IMR-90 (cell line): ENCODE results near the gene CSNK2A2. TPM values are rescaled to one million over a fixed set of nuclear protein-coding genes. Genes with fewer than 3 reads are reported as not detected.

Experiments used
- ATAC-seq: fragments of 200-7000 bp; cut with Tn5 transposase; 2 replicates; pipeline ENCODE4 v1.9.1; 2020; ENCODE audit warnings: low read depth, mild to moderate bottlenecking, moderate library complexity
- BruUV-seq: library from RNA; stranded (reverse); fragments of 400-500 nt; replicated peaks from 2 replicates; lab custom pipeline; 2021; lab: Mats Ljungman, UMichigan
- CTCF ChIA-PET: fragments of 300-600 bp; formaldehyde crosslinking; extraction: SDS; loops from one replicate; lab custom pipeline; 2021; ENCODE audit warnings: antibody characterized with exemption; lab: Yijun Ruan, JAX
- POLR2A ChIA-PET: fragments of 300-600 bp; sonication (Branson Sonifier 250); formaldehyde crosslinking; loops from one replicate; lab custom pipeline; 2022; ENCODE audit warnings: antibody characterized with exemption; ENCODE audit not compliant: unreplicated experiment; lab: Charles Lee
- DNase-seq: peaks from one replicate; pipeline ENCODE4 v3.0.0; 2013
- H2AFZ ChIP-seq: replicated peaks from 2 replicates; pipeline ENCODE3; 2013; ENCODE audit warnings: low read length, mild to moderate bottlenecking; ENCODE audit not compliant: poor library complexity
- H2AK5ac ChIP-seq: 2 replicates; pipeline ENCODE4 v1.6.1; 2013; ENCODE audit warnings: low read depth, low read length, inconsistent platforms
- H2AK9ac ChIP-seq: replicated peaks from 2 replicates; pipeline ENCODE3; 2013; ENCODE audit warnings: mild to moderate bottlenecking, low read depth, low read length, moderate library complexity; ENCODE audit not compliant: poor library complexity
- H2BK120ac ChIP-seq: 2 replicates; pipeline ENCODE4 v1.6.1; 2013; ENCODE audit warnings: low read depth, low read length, inconsistent platforms
- H2BK15ac ChIP-seq: 3 replicates; pipeline ENCODE4 v1.6.1; 2013; ENCODE audit warnings: low read depth, low read length, inconsistent platforms
- H2BK20ac ChIP-seq: 2 replicates; pipeline ENCODE4 v1.6.1; 2013; ENCODE audit warnings: low read depth, mild to moderate bottlenecking, inconsistent platforms, low read length, moderate library complexity
- H2BK5ac ChIP-seq: 2 replicates; pipeline ENCODE4 v1.6.1; 2013; ENCODE audit warnings: mild to moderate bottlenecking, low read depth, low read length, inconsistent platforms; ENCODE audit not compliant: poor library complexity, severe bottlenecking
- H3K14ac ChIP-seq: replicated peaks from 2 replicates; pipeline ENCODE4 v1.6.1; 2013; ENCODE audit warnings: low read depth, low read length, inconsistent platforms
- H3K18ac ChIP-seq: 2 replicates; pipeline ENCODE4 v1.6.1; 2013; ENCODE audit warnings: low read depth, low read length, control low read depth
- H3K23ac ChIP-seq: 2 replicates; pipeline ENCODE4 v1.6.1; 2013; ENCODE audit warnings: low read depth, low read length, inconsistent platforms
- H3K27ac ChIP-seq: 2 replicates; pipeline ENCODE4 v1.5.1; 2013; ENCODE audit warnings: mild to moderate bottlenecking, control low read depth, low read length; ENCODE audit not compliant: insufficient read depth
- H3K27me3 ChIP-seq: 2 replicates; pipeline ENCODE4 v1.6.1; 2013; ENCODE audit warnings: low read length; ENCODE audit not compliant: control insufficient read depth, insufficient read depth
- H3K36me3 ChIP-seq: 2 replicates; pipeline ENCODE4 v1.6.1; 2013; ENCODE audit warnings: low read length, mixed read lengths; ENCODE audit not compliant: control insufficient read depth, insufficient read depth
- H3K4ac ChIP-seq: 2 replicates; pipeline ENCODE4 v1.6.1; 2013; ENCODE audit warnings: low read depth, low read length, inconsistent platforms
- H3K4me1 ChIP-seq: 2 replicates; pipeline ENCODE4 v1.6.1; 2013; ENCODE audit warnings: low read length, mixed read lengths; ENCODE audit not compliant: control insufficient read depth, insufficient read depth
- H3K4me2 ChIP-seq: 2 replicates; pipeline ENCODE4 v1.6.1; 2013; ENCODE audit warnings: low read depth, mild to moderate bottlenecking, control low read depth, low read length, moderate library complexity
- H3K4me3 ChIP-seq: 2 replicates; pipeline ENCODE4 v1.5.1; 2013; ENCODE audit warnings: low read depth, mild to moderate bottlenecking, control low read depth, low read length, moderate library complexity; ENCODE audit not compliant: insufficient read depth
- H3K56ac ChIP-seq: 2 replicates; pipeline ENCODE4 v1.6.1; 2013; ENCODE audit warnings: low read length, inconsistent platforms; ENCODE audit not compliant: insufficient read depth; ENCODE audit errors: extremely low read depth
- H3K79me1 ChIP-seq, 2 experiments: 2 replicates each; pipeline ENCODE4 v1.6.1; 2013; ENCODE audit warnings: low read length in 2 of 2, inconsistent platforms in 1 of 2, low read depth in 1 of 2
- H3K9ac ChIP-seq: 2 replicates; pipeline ENCODE4 v1.6.1; 2013; ENCODE audit warnings: low read depth, low read length, control low read depth
- H3K9me1 ChIP-seq: 2 replicates; pipeline ENCODE4 v1.6.1; 2013; ENCODE audit warnings: low read length, inconsistent platforms; ENCODE audit not compliant: insufficient read depth
- H3K9me3 ChIP-seq: 2 replicates; pipeline ENCODE4 v1.6.1; 2013; ENCODE audit warnings: low read length; ENCODE audit not compliant: control insufficient read depth, insufficient read depth
- H4K20me1 ChIP-seq: 2 replicates; pipeline ENCODE4 v1.6.1; 2013; ENCODE audit warnings: low read length, inconsistent platforms; ENCODE audit not compliant: insufficient read depth
- H4K5ac ChIP-seq: 2 replicates; pipeline ENCODE4 v1.6.1; 2013; ENCODE audit warnings: mild to moderate bottlenecking, low read depth, low read length, control low read depth
- H4K8ac ChIP-seq, 2 experiments: 2 replicates each; pipeline ENCODE4 v1.6.1; 2013; ENCODE audit warnings: low read depth in 2 of 2, low read length in 2 of 2, control low read depth in 1 of 2, inconsistent platforms in 1 of 2
- H4K91ac ChIP-seq: 2 replicates; pipeline ENCODE4 v1.6.1; 2013; ENCODE audit warnings: low read depth, low read length, inconsistent platforms; ENCODE audit not compliant: insufficient read depth
- CEBPB ChIP-seq: IDR thresholded peaks from 2 replicates; pipeline ENCODE4 v1.6.1; 2012; ENCODE audit warnings: low read depth, low read length, improper control_type of control experiment
- CHD1 ChIP-seq: IDR thresholded peaks from 2 replicates; pipeline ENCODE4 v1.6.1; 2012; ENCODE audit warnings: low read depth, low read length, improper control_type of control experiment
- MAFK ChIP-seq: IDR thresholded peaks from 2 replicates; pipeline ENCODE4 v1.6.1; 2012; ENCODE audit warnings: low read depth, low read length, improper control_type of control experiment
- MAZ ChIP-seq: IDR thresholded peaks from 2 replicates; pipeline ENCODE4 v1.6.1; 2012; ENCODE audit warnings: low read depth, mild to moderate bottlenecking, low read length, improper control_type of control experiment, moderate library complexity, borderline replicate concordance
- MXI1 ChIP-seq: IDR thresholded peaks from 2 replicates; pipeline ENCODE4 v1.6.1; 2012; ENCODE audit warnings: low read depth, mild to moderate bottlenecking, low read length, moderate library complexity, borderline replicate concordance
- RAD21 ChIP-seq: IDR thresholded peaks from 2 replicates; pipeline ENCODE4 v1.6.1; 2012; ENCODE audit warnings: low read length, improper control_type of control experiment
- WGBS, 2 experiments: methylation state at CpG; one replicate each; pipeline versions ENCODE4 v1.1.5 to v1.1.7; 2013; ENCODE audit warnings: missing lambda C conversion rate in 2 of 2; ENCODE audit not compliant: insufficient read length in 1 of 2; ENCODE audit errors: extremely low coverage in 2 of 2; 5-methylcytosine and 5-hydroxymethylcytosine counted together
- dilution Hi-C: fragments of 300-500 bp; cut with HindIII; formaldehyde crosslinking; loops from one replicate; pipeline ENCODE4 v1.14.3; 2018; ENCODE audit warnings: low sequenced_read_pairs; ENCODE audit not compliant: unreplicated experiment
- in situ Hi-C: fragments of 300-500 bp; cut with MboI; formaldehyde crosslinking; loops from 3 replicates; pipeline ENCODE4 v1.14.3; 2019; ENCODE audit warnings: low sequenced_read_pairs, inconsistent platforms, mixed read lengths
- intact Hi-C: fragments of 100-400 bp; cut with micrococcal nuclease; formaldehyde crosslinking; loops from 2 replicates; pipeline ENCODE4 v1.10.0; 2022
- polyA plus RNA-seq, 3 experiments: library from polyadenylated mRNA; depleted of rRNA; stranded (reverse); fragments of >200 nt; gene quantifications; 2 replicates each; pipeline ENCODE4 v1.2.3, GENCODE V29; 2012; ENCODE audit warnings: low replicate concordance in 1 of 3
- total RNA-seq: library from RNA; depleted of rRNA; stranded (reverse); fragments of >200 nt; gene quantifications from 2 replicates; pipeline ENCODE4 v1.2.3, GENCODE V29; 2012
- TF ChIP-seq, protein P1 (sequence below): conservative IDR thresholded peaks from 2 replicates; pipeline ENCODE4 v1.5.1; 2012; ENCODE audit warnings: mild to moderate bottlenecking, low read depth, low read length, improper control_type of control experiment

The CSNK2A2 gene
- total and polyA plus RNA-seq, 2 of the 4 experiments (the other 2 are of a cell fraction) = 15.6 to 27.5 TPM

DNA sequence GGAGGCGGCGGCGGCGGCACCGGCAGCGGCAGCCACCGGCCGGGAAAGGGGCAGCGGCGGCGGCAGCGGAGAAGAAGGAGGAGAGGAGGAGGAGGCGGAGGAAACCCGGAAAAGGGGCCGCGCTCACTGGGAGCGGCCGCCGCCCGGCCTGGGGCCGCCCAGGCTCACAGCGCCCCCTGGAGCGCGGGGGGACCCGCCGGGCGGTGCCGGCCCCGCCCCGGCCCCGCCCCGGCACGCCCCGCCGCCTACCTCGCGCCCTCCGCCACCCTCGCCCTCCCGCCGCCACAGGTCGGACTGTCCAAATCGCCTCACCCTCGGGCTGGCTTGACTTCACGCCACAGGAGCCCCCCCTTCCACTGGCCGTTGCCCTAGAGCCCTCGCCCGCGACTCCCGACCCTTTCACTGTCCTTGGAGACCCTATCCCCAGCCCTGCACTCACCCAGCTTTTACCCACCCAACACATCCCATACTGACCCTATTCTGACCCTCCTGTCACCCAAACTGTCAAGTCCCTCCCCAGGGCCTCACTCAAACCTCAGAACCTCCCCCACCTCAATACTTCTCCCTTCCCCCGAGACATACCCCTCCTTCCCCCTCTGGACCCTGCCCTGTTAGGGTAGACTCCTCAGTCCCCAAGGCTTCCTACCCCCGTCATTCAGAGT is at the start of gene CSNK2A2 (continued):
- TF ChIP-seq, protein P1, sequence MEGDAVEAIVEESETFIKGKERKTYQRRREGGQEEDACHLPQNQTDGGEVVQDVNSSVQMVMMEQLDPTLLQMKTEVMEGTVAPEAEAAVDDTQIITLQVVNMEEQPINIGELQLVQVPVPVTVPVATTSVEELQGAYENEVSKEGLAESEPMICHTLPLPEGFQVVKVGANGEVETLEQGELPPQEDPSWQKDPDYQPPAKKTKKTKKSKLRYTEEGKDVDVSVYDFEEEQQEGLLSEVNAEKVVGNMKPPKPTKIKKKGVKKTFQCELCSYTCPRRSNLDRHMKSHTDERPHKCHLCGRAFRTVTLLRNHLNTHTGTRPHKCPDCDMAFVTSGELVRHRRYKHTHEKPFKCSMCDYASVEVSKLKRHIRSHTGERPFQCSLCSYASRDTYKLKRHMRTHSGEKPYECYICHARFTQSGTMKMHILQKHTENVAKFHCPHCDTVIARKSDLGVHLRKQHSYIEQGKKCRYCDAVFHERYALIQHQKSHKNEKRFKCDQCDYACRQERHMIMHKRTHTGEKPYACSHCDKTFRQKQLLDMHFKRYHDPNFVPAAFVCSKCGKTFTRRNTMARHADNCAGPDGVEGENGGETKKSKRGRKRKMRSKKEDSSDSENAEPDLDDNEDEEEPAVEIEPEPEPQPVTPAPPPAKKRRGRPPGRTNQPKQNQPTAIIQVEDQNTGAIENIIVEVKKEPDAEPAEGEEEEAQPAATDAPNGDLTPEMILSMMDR = peak; percentile 64
- TF ChIP-seq CHD1 = no peak

DNA sequence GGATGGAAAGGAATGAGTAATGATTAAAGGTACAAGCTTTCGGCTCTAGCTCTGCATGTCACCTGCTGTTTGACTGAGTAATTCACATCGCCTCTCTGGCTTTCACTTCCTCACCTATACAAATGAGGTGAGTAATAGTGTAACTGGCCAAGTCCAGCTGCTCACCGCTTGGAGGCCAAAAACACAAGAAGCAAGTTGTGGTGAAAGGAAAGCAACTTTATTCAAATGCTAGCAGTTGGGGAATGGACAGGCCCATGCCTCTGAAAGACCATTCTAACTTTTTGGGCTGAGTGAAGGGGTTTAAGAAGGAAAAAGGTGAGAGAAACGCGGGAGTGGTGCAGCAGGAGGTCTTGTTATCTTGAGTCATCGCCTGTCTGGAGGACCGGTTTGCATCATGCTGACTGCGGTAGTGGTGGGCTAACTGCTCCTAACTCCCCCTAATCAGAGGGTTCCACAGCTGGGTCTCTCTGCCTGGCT is 45.7 kb upstream of the CSNK2A2 start:
- no peaks in the 10 kb centered on the region for H4K20me1 ChIP-seq
- H2BK15ac ChIP-seq = no peak overlapping the region
- no peak overlapping the region for H2AK9ac ChIP-seq
- H2BK5ac ChIP-seq = no peak overlapping the region
- in situ Hi-C loops = no loop called here
- intact Hi-C loops = no loop called here
- BruUV-seq = no TSS peak
- no CpG with 5 or more reads among the region's 8 CpGs for WGBS, 2 experiments
- H3K27me3 ChIP-seq = peaks cover 21% of the 10 kb centered on the region
- H3K4me1 ChIP-seq = no peaks in the 10 kb centered on the region
- no peak overlapping the region for H2BK120ac ChIP-seq
- H4K91ac ChIP-seq = no peak overlapping the region
- ChIA-PET CTCF (interaction anchor here (0.5 kb wide), 1 partner anchor 22 kb away, joined by 3 read pairs; no protein-coding TSS in a partner anchor), POLR2A (no interaction called here)
- no peak overlapping the region for H3K18ac ChIP-seq
- H3K14ac ChIP-seq = no peak overlapping the region
- H3K4me2 ChIP-seq = no peak overlapping the region
- H3K9ac ChIP-seq = no peak overlapping the region
- no peak for TF ChIP-seq CEBPB
- no peak for TF ChIP-seq MAZ
- no peak for TF ChIP-seq MXI1
- no peak for TF ChIP-seq RAD21
- no peak for TF ChIP-seq MAFK
- no peak overlapping the region for H2AFZ ChIP-seq
- H2AK5ac ChIP-seq = no peak overlapping the region
- no peaks in the 10 kb centered on the region for H3K9me3 ChIP-seq
- DNase-seq = no peak
- no peak overlapping the region for H3K4ac ChIP-seq
- H3K27ac ChIP-seq = no peak overlapping the region
- H3K79me1 ChIP-seq = no peaks in the 10 kb centered on the region
- H3K36me3 ChIP-seq = no peaks in the 10 kb centered on the region
- no peak overlapping the region for H2BK20ac ChIP-seq
- H4K8ac ChIP-seq = no peak overlapping the region
- no peaks in the 10 kb centered on the region for H3K9me1 ChIP-seq
- H3K56ac ChIP-seq = no peak overlapping the region
- no peak for ATAC-seq
- H4K5ac ChIP-seq = no peak overlapping the region
- H3K23ac ChIP-seq = no peak overlapping the region
- dilution Hi-C loops = no loop called here
- H3K4me3 ChIP-seq = no peak overlapping the region
